ENCODE results near the gene TRIM75.

DNA sequence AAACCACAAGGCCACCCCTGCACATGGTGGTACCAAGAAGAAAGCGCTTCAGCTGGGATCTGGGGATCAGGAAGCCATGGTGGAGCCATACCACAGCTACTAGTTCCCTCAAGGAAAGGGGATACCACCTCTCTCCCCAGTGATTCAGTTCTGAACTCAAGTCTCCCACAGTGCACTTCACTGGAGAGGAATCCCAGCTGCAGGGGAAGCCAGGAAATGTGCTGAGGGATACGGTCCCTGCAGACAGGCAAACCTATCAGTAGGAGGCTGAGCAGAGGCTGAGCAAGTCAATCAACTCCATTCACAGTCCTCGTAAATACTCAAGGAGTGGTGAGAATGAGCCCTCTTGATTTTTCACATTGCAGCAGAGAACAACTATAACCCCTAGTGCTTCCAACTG is 48.0 kb downstream of the TRIM75 start:
- TF ChIP-seq EP300 (IDR thresholded peaks at IDR 0.05) (no peak), POLR2A (IDR thresholded peaks at IDR 0.05; ENCODE audit: low read depth) (no peak)
- TF ChIP-seq, protein P1, sequence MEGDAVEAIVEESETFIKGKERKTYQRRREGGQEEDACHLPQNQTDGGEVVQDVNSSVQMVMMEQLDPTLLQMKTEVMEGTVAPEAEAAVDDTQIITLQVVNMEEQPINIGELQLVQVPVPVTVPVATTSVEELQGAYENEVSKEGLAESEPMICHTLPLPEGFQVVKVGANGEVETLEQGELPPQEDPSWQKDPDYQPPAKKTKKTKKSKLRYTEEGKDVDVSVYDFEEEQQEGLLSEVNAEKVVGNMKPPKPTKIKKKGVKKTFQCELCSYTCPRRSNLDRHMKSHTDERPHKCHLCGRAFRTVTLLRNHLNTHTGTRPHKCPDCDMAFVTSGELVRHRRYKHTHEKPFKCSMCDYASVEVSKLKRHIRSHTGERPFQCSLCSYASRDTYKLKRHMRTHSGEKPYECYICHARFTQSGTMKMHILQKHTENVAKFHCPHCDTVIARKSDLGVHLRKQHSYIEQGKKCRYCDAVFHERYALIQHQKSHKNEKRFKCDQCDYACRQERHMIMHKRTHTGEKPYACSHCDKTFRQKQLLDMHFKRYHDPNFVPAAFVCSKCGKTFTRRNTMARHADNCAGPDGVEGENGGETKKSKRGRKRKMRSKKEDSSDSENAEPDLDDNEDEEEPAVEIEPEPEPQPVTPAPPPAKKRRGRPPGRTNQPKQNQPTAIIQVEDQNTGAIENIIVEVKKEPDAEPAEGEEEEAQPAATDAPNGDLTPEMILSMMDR (IDR thresholded peaks at IDR 0.05), result no peak
